Lower leg skin (tissue), 3 donors: Measurements from ENCODE around the gene ST8SIA3.

ENCODE experiments used
- POLR2A ChIP-seq, 2 donors: fragments of 450-650 bp; IDR thresholded peaks; one replicate each; pipeline ENCODE4 v1.6.1; 2016 to 2017; ENCODE audit warnings: antibody characterized with exemption in 2 of 2, mild to moderate bottlenecking in 1 of 2, moderate library complexity in 1 of 2
- TF ChIP-seq, protein P1 (sequence below), 3 donors: fragments of 450-650 bp; IDR thresholded peaks; one replicate each; pipeline ENCODE4 v1.5.1; 2016; ENCODE audit warnings: antibody characterized with exemption in 3 of 3, mild to moderate bottlenecking in 3 of 3, moderate library complexity in 2 of 3

DNA sequence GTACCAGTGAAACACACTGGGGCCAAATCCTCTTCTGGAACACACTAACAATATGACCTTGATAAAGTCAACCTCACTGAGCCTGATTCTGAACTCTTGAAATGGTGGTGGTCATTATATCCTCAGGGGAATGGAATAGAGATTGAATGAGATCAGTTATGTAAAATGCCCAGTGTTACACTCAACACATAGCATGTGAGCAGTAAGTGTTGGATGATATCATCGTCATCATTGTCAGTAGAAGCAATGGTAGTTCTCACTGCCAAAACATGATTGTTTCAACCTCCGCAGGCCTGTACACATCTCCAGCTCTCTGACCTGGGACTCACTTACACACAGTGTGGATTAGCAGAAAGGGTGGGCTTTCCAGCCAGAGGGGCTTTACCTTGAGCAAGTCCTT, 5.5 kb upstream of the ST8SIA3 start:
- TF ChIP-seq, protein P1, sequence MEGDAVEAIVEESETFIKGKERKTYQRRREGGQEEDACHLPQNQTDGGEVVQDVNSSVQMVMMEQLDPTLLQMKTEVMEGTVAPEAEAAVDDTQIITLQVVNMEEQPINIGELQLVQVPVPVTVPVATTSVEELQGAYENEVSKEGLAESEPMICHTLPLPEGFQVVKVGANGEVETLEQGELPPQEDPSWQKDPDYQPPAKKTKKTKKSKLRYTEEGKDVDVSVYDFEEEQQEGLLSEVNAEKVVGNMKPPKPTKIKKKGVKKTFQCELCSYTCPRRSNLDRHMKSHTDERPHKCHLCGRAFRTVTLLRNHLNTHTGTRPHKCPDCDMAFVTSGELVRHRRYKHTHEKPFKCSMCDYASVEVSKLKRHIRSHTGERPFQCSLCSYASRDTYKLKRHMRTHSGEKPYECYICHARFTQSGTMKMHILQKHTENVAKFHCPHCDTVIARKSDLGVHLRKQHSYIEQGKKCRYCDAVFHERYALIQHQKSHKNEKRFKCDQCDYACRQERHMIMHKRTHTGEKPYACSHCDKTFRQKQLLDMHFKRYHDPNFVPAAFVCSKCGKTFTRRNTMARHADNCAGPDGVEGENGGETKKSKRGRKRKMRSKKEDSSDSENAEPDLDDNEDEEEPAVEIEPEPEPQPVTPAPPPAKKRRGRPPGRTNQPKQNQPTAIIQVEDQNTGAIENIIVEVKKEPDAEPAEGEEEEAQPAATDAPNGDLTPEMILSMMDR (IDR thresholded peaks at IDR 0.05) = no peak
- TF ChIP-seq POLR2A (IDR thresholded peaks at IDR 0.05) = no peak
